ENCODE results near the gene SYT9. TPM values are rescaled to one million over a fixed set of nuclear protein-coding genes. Genes with fewer than 3 reads are reported as not detected.

The SYT9 gene
- total and polyA plus RNA-seq, 12 donors = 0.01 to 0.66 (median 0.32) TPM; not detected in 3

GRCh38 chr11:7421136-7421535 is 169.4 kb downstream of the SYT9 start:
- TF ChIP-seq CTCF (IDR thresholded peaks at IDR 0.05) = no peak
- no peaks in the 10 kb centered on the region for H3K36me3 ChIP-seq

GRCh38 chr11:7422544-7423331 is 171.0 kb downstream of the SYT9 start:
- no peaks in the 10 kb centered on the region for H3K9me3 ChIP-seq
- intact Hi-C loops (cut with DNase I) = no loop called here
- H3K4me1 ChIP-seq = no peaks in the 10 kb centered on the region
- no peak for DNase-seq
- peak in 1 of 8 donors; percentile 41 for ATAC-seq
- 62 to 65% methylated on average over 5 of the region's 5 CpGs for WGBS, 2 donors
- peaks cover 0 to 7% (median 0%) of the 10 kb centered on the region in 7 donors for H3K27me3 ChIP-seq
- H3K36me3 ChIP-seq = no peaks in the 10 kb centered on the region
- no peak for TF ChIP-seq CTCF (IDR thresholded peaks at IDR 0.05)
- no peak overlapping the region for H3K27ac ChIP-seq
- no peak overlapping the region for H3K4me3 ChIP-seq

More at GRCh38 chr11:7421136-7421535, 169.4 kb downstream of the SYT9 start:
- Histone ChIP-seq H3K9me3 (no peaks in the 10 kb centered on the region), H3K4me3 (no peak overlapping the region), H3K27me3 (peaks cover 0 to 7% (median 0%) of the 10 kb centered on the region in 7 donors), H3K4me1 (no peaks in the 10 kb centered on the region), H3K27ac (no peak overlapping the region)
- 40 to 90% methylated on average over 1 of the region's 1 CpG for WGBS, 2 donors
- intact Hi-C loops (cut with DNase I) = no loop called here
- ATAC-seq (no peak), DNase-seq (no peak)

- no peaks in the 10 kb centered on the region for H3K36me3 ChIP-seq
- peaks cover 0 to 7% (median 0%) of the 10 kb centered on the region in 7 donors for H3K27me3 ChIP-seq
- H3K27ac ChIP-seq = no peak overlapping the region
- H3K4me3 ChIP-seq = no peak overlapping the region
- TF ChIP-seq CTCF (IDR thresholded peaks at IDR 0.05) = no peak
- 82 to 87% methylated on average over 3 of the region's 3 CpGs for WGBS, 2 donors
- DNase-seq (no peak), ATAC-seq (no peak)
- H3K9me3 ChIP-seq = no peaks in the 10 kb centered on the region
- H3K4me1 ChIP-seq = no peaks in the 10 kb centered on the region
- intact Hi-C loops (cut with DNase I) = no loop called here
Observed at GRCh38 chr11:7423946-7424345, 172.2 kb downstream of the SYT9 start.

GRCh38 chr11:7427733-7428132 is 176.0 kb downstream of the SYT9 start:
- ATAC-seq = no peak
- Histone ChIP-seq H3K4me3 (no peak overlapping the region), H3K36me3 (no peaks in the 10 kb centered on the region), H3K27me3 (no peaks in the 10 kb centered on the region), H3K4me1 (no peaks in the 10 kb centered on the region), H3K9me3 (no peaks in the 10 kb centered on the region), H3K27ac (no peak overlapping the region)
- intact Hi-C loops (cut with DNase I) = no loop called here
- WGBS, 2 donors = 94% methylated on average over 3 of the region's 3 CpGs
- no peak for DNase-seq
- no peak for TF ChIP-seq CTCF (IDR thresholded peaks at IDR 0.05)
